AG08396 (cell line): ENCODE results near the gene TMEM114.

Experiments
- DNase-seq: peaks from one replicate; pipeline ENCODE4 v3.0.0; 2012; ENCODE audit warnings: low spot score, mixed read lengths

The TMEM114 gene

GRCh38 chr16:8611122-8611521 is 20.8 kb upstream of the TMEM114 start:
- no peak for DNase-seq

- no peak for DNase-seq
These were observed 16.9 kb upstream of the TMEM114 start for GRCh38 chr16:8607214-8607613.

- no peak for DNase-seq
These were observed 15.2 kb upstream of the TMEM114 start for GRCh38 chr16:8605554-8605953.

- no peak for DNase-seq
These were observed 9.9 kb upstream of the TMEM114 start for GRCh38 chr16:8600144-8600775.

- DNase-seq: no peak
These were observed 6.3 kb upstream of the TMEM114 start for GRCh38 chr16:8596581-8596980.

- DNase-seq: no peak
These were observed 5.5 kb upstream of the TMEM114 start for GRCh38 chr16:8595783-8596182.

GRCh38 chr16:8594149-8594666 is 3.9 kb upstream of the TMEM114 start:
- DNase-seq: no peak

- no peak for DNase-seq
These were observed 1.1 kb upstream of the TMEM114 start for GRCh38 chr16:8591451-8591850.

GRCh38 chr16:8590811-8591210 is 500 bp upstream of the TMEM114 start:
- DNase-seq: no peak

- DNase-seq: no peak
These were observed 1.0 kb downstream of the TMEM114 start for GRCh38 chr16:8589057-8589899.

GRCh38 chr16:8588682-8589056 is 1.6 kb downstream of the TMEM114 start:
- DNase-seq: no peak

- DNase-seq: no peak
These were observed 3.2 kb downstream of the TMEM114 start for GRCh38 chr16:8587065-8587464.

- no peak for DNase-seq
These were observed 4.5 kb downstream of the TMEM114 start for GRCh38 chr16:8585857-8586256.

GRCh38 chr16:8585041-8585440 is 5.3 kb downstream of the TMEM114 start:
- no peak for DNase-seq

- no peak for DNase-seq
These were observed 6.6 kb downstream of the TMEM114 start for GRCh38 chr16:8583732-8584131.

GRCh38 chr16:8583199-8583598 is 7.1 kb downstream of the TMEM114 start:
- peak; percentile 42 for DNase-seq

- DNase-seq: no peak
These were observed 8.3 kb downstream of the TMEM114 start for GRCh38 chr16:8581831-8582580.

- no peak for DNase-seq
These were observed 10.8 kb downstream of the TMEM114 start for GRCh38 chr16:8579559-8579958.

- no peak for DNase-seq
These were observed 12.5 kb downstream of the TMEM114 start for GRCh38 chr16:8577678-8578304.

GRCh38 chr16:8576141-8577004 is 13.9 kb downstream of the TMEM114 start:
- no peak for DNase-seq

GRCh38 chr16:8575399-8575798 is 14.9 kb downstream of the TMEM114 start:
- no peak for DNase-seq
